ENCODE measurements around the gene CNTNAP2. TPM values are rescaled to one million over a fixed set of nuclear protein-coding genes. Genes with fewer than 3 reads are reported as not detected.

The CNTNAP2 gene
- total RNA-seq, 2 donors from 2014 or later = 4.4 to 8.5 TPM

- Histone ChIP-seq H3K27ac (no peak overlapping the region), H3K27me3 (no peaks in the 10 kb centered on the region), H3K4me1 (no peaks in the 10 kb centered on the region), H3K9me3 (no peaks in the 10 kb centered on the region), H3K36me3 (no peaks in the 10 kb centered on the region), H3K4me3 (no peak overlapping the region), H3K9ac (ENCODE audit: low read depth in 2 of 2, low read length in 2 of 2) (no peak overlapping the region)
- TF ChIP-seq CTCF (IDR thresholded peaks at IDR 0.05) = no peak
- DNase-seq = no peak
- intact Hi-C loops (cut with DNase I) = no loop called here
These were observed 270.5 kb downstream of the CNTNAP2 start for GRCh38 chr7:146387140-146387539.

GRCh38 chr7:146388928-146389327 lies 272.3 kb downstream of the CNTNAP2 start:
- Histone ChIP-seq H3K9me3 (no peaks in the 10 kb centered on the region), H3K27ac (no peak overlapping the region), H3K27me3 (no peaks in the 10 kb centered on the region), H3K9ac (ENCODE audit: low read depth in 2 of 2, low read length in 2 of 2) (no peak overlapping the region), H3K4me3 (no peak overlapping the region), H3K36me3 (no peaks in the 10 kb centered on the region), H3K4me1 (no peaks in the 10 kb centered on the region)
- no peak for DNase-seq
- no peak for TF ChIP-seq CTCF (IDR thresholded peaks at IDR 0.05)
- intact Hi-C loops (cut with DNase I) = no loop called here

GRCh38 chr7:146393346-146393745 lies 276.7 kb downstream of the CNTNAP2 start:
- no peaks in the 10 kb centered on the region for H3K4me1 ChIP-seq
- H3K36me3 ChIP-seq = no peaks in the 10 kb centered on the region
- H3K9ac ChIP-seq (ENCODE audit: low read depth in 2 of 2, low read length in 2 of 2) = no peak overlapping the region
- TF ChIP-seq CTCF (IDR thresholded peaks at IDR 0.05) = no peak
- intact Hi-C loops (cut with DNase I) = no loop called here
- no peak overlapping the region for H3K4me3 ChIP-seq
- H3K9me3 ChIP-seq = no peaks in the 10 kb centered on the region
- no peak for DNase-seq
- no peaks in the 10 kb centered on the region for H3K27me3 ChIP-seq
- no peak overlapping the region for H3K27ac ChIP-seq

GRCh38 chr7:146397141-146397540 lies 280.5 kb downstream of the CNTNAP2 start:
- H3K9me3 ChIP-seq = no peaks in the 10 kb centered on the region
- TF ChIP-seq CTCF (IDR thresholded peaks at IDR 0.05) = no peak
- H3K36me3 ChIP-seq = no peaks in the 10 kb centered on the region
- no peaks in the 10 kb centered on the region for H3K4me1 ChIP-seq
- no peak overlapping the region for H3K9ac ChIP-seq (ENCODE audit: low read depth in 2 of 2, low read length in 2 of 2)
- H3K4me3 ChIP-seq = no peak overlapping the region
- intact Hi-C loops (cut with DNase I) = no loop called here
- no peaks in the 10 kb centered on the region for H3K27me3 ChIP-seq
- H3K27ac ChIP-seq = no peak overlapping the region
- DNase-seq = no peak

GRCh38 chr7:146401939-146402338 lies 285.3 kb downstream of the CNTNAP2 start:
- Histone ChIP-seq H3K4me3 (no peak overlapping the region), H3K27ac (no peak overlapping the region), H3K36me3 (no peaks in the 10 kb centered on the region), H3K4me1 (no peaks in the 10 kb centered on the region), H3K27me3 (no peaks in the 10 kb centered on the region), H3K9ac (ENCODE audit: low read depth in 2 of 2, low read length in 2 of 2) (no peak overlapping the region), H3K9me3 (no peaks in the 10 kb centered on the region)
- intact Hi-C loops (cut with DNase I) = no loop called here
- no peak for DNase-seq
- TF ChIP-seq CTCF (IDR thresholded peaks at IDR 0.05) = no peak

- Histone ChIP-seq H3K27ac (no peak overlapping the region), H3K4me3 (no peak overlapping the region), H3K36me3 (no peaks in the 10 kb centered on the region), H3K27me3 (no peaks in the 10 kb centered on the region), H3K9me3 (no peaks in the 10 kb centered on the region), H3K9ac (ENCODE audit: low read depth in 2 of 2, low read length in 2 of 2) (no peak overlapping the region), H3K4me1 (no peaks in the 10 kb centered on the region)
- no peak for DNase-seq
- TF ChIP-seq CTCF (IDR thresholded peaks at IDR 0.05) = no peak
- intact Hi-C loops (cut with DNase I) = no loop called here
These were observed 289.1 kb downstream of the CNTNAP2 start for GRCh38 chr7:146405737-146406136.
